Caco-2 (cell line): ENCODE data around the gene FLT1. TPM values are rescaled to one million over a fixed set of nuclear protein-coding genes. Genes with fewer than 3 reads are reported as not detected.

Source experiments
- BruUV-seq: library from RNA; stranded (reverse); fragments of 400-500 nt; replicated peaks from 2 replicates; lab custom pipeline; 2021; lab: Mats Ljungman, UMichigan
- CTCF ChIA-PET: fragments of 300-600 bp; sonication (Branson Sonifier 250); formaldehyde crosslinking; loops from one replicate; lab custom pipeline; 2022; ENCODE audit warnings: antibody characterized with exemption; lab: Charles Lee
- POLR2A ChIA-PET: fragments of 300-600 bp; sonication (Branson Sonifier 250); formaldehyde crosslinking; loops from one replicate; lab custom pipeline; 2022; ENCODE audit warnings: antibody characterized with exemption; lab: Charles Lee
- DNase-seq, 2 experiments: peaks; one replicate each; pipeline versions ENCODE4 v3.0.0 to v3.0.0-alpha.2; 2020 to 2022
- H3K27me3 ChIP-seq: replicated peaks from 2 replicates; pipeline ENCODE4 v1.6.0; 2011; ENCODE audit warnings: low read length; ENCODE audit not compliant: control insufficient read depth, insufficient read depth
- H3K36me3 ChIP-seq: 2 replicates; pipeline ENCODE4 v1.5.1; 2011; ENCODE audit warnings: low read length; ENCODE audit not compliant: control insufficient read depth, insufficient read depth
- H3K4me1 ChIP-seq: fragments of 250-450 bp; sonication (Bioruptor Pico); 2 replicates; pipeline ENCODE4 v1.5.1; 2020; ENCODE audit warnings: mild to moderate bottlenecking
- H3K4me3 ChIP-seq: 2 replicates; pipeline ENCODE4 v1.5.1; 2011; ENCODE audit warnings: low read depth, mild to moderate bottlenecking, control low read depth, low read length
- H3K9me3 ChIP-seq: fragments of 250-450 bp; sonication (Bioruptor Pico); 2 replicates; pipeline ENCODE4 v1.5.1; 2020; ENCODE audit warnings: mild to moderate bottlenecking, moderate library complexity
- H3K27ac Mint-ChIP-seq: one replicate; pipeline ENCODE4 v1.8.0; 2022; ENCODE audit warnings: mixed read lengths; ENCODE audit not compliant: unreplicated experiment
- H3K27me3 Mint-ChIP-seq: one replicate; pipeline ENCODE4 v1.8.0; 2022; ENCODE audit warnings: mixed read lengths; ENCODE audit not compliant: insufficient read depth, unreplicated experiment
- H3K36me3 Mint-ChIP-seq: one replicate; pipeline ENCODE4 v1.8.0; 2022; ENCODE audit warnings: mild to moderate bottlenecking, mixed read lengths; ENCODE audit not compliant: insufficient read depth, unreplicated experiment
- H3K4me1 Mint-ChIP-seq: one replicate; pipeline ENCODE4 v1.8.0; 2022; ENCODE audit warnings: low read depth, mixed read lengths; ENCODE audit not compliant: unreplicated experiment
- H3K4me3 Mint-ChIP-seq: one replicate; pipeline ENCODE4 v1.8.0; 2022; ENCODE audit warnings: mild to moderate bottlenecking, moderate library complexity, mixed read lengths; ENCODE audit not compliant: unreplicated experiment
- H3K9me3 Mint-ChIP-seq: one replicate; pipeline ENCODE4 v1.8.0; 2022; ENCODE audit warnings: mixed read lengths; ENCODE audit not compliant: unreplicated experiment
- CTCF ChIP-seq, 2 experiments: fragments of 200-600 bp in 1 of 2; IDR thresholded peaks; 1 replicate in 1 of 2; 2 replicates in 1 of 2; pipeline versions ENCODE4 v1.5.1 to v1.8.0; 2011 to 2022; ENCODE audit warnings: antibody characterized with exemption in 1 of 2, control low read depth in 1 of 2, inconsistent platforms in 1 of 2, low read depth in 1 of 2, low read length in 1 of 2, mild to moderate bottlenecking in 1 of 2, moderate library complexity in 1 of 2; ENCODE audit not compliant: insufficient read depth in 1 of 2, severe bottlenecking in 1 of 2, unreplicated experiment in 1 of 2
- intact Hi-C: fragments of 100-400 bp; cut with micrococcal nuclease; formaldehyde crosslinking; loops from one replicate; pipeline ENCODE4 v1.10.0; 2022; ENCODE audit not compliant: unreplicated experiment
- total RNA-seq: library from RNA; stranded (reverse); gene quantifications from 2 replicates; pipeline ENCODE4 v1.2.3, GENCODE V29; 2022

The FLT1 gene
- total RNA-seq, 1 experiment from 2014 or later, result 0.66 TPM

GRCh38 chr13:28380319-28380718 is 114.6 kb downstream of the FLT1 start:
- Mint-ChIP-seq H3K27me3 (peaks cover 4% of the 10 kb centered on the region), H3K9me3 (no peaks in the 10 kb centered on the region), H3K4me3 (no peak overlapping the region), H3K36me3 (no peaks in the 10 kb centered on the region), H3K27ac (no peak overlapping the region), H3K4me1 (no peaks in the 10 kb centered on the region)
- TF ChIP-seq CTCF (IDR thresholded peaks at IDR 0.05; ENCODE audit: insufficient read depth in 1 of 2, low read depth in 1 of 2, low read length in 1 of 2, severe bottlenecking in 1 of 2, unreplicated experiment in 1 of 2), result no peak
- H3K27me3 ChIP-seq, result no peaks in the 10 kb centered on the region
- BruUV-seq, result no TSS peak
- ChIA-PET CTCF (no interaction called here), POLR2A (no interaction called here)
- H3K4me3 ChIP-seq, result no peak overlapping the region
- DNase-seq, result no peak
- H3K9me3 ChIP-seq, result no peaks in the 10 kb centered on the region
- intact Hi-C loops, result no loop called here
- no peaks in the 10 kb centered on the region for H3K36me3 ChIP-seq
- H3K4me1 ChIP-seq, result no peaks in the 10 kb centered on the region

- Mint-ChIP-seq H3K9me3 (no peaks in the 10 kb centered on the region), H3K36me3 (no peaks in the 10 kb centered on the region), H3K27ac (no peak overlapping the region), H3K4me1 (no peaks in the 10 kb centered on the region), H3K4me3 (no peak overlapping the region), H3K27me3 (peaks cover 4% of the 10 kb centered on the region)
- no peak for TF ChIP-seq CTCF (IDR thresholded peaks at IDR 0.05; ENCODE audit: insufficient read depth in 1 of 2, low read depth in 1 of 2, low read length in 1 of 2, severe bottlenecking in 1 of 2, unreplicated experiment in 1 of 2)
- Histone ChIP-seq H3K27me3 (no peaks in the 10 kb centered on the region), H3K4me1 (no peaks in the 10 kb centered on the region), H3K36me3 (no peaks in the 10 kb centered on the region), H3K4me3 (no peak overlapping the region), H3K9me3 (no peaks in the 10 kb centered on the region)
- ChIA-PET POLR2A (no interaction called here), CTCF (no interaction called here)
- intact Hi-C loops, result no loop called here
- no TSS peak for BruUV-seq
- DNase-seq, result no peak
Measured at GRCh38 chr13:28379371-28380083, 115.4 kb downstream of the FLT1 start.

GRCh38 chr13:28376604-28377003 is 118.3 kb downstream of the FLT1 start:
- no TSS peak for BruUV-seq
- Histone ChIP-seq H3K9me3 (no peaks in the 10 kb centered on the region), H3K36me3 (no peaks in the 10 kb centered on the region), H3K4me1 (no peaks in the 10 kb centered on the region), H3K27me3 (no peaks in the 10 kb centered on the region), H3K4me3 (no peak overlapping the region)
- Mint-ChIP-seq H3K27me3 (peaks cover 2% of the 10 kb centered on the region), H3K4me1 (peaks cover 5% of the 10 kb centered on the region), H3K27ac (no peak overlapping the region), H3K4me3 (no peak overlapping the region), H3K9me3 (no peaks in the 10 kb centered on the region), H3K36me3 (no peaks in the 10 kb centered on the region)
- CTCF ChIA-PET, result no interaction called here
- intact Hi-C loops, result loop anchor here (2.0 kb wide), 1 partner anchor 260 kb away; no protein-coding TSS in a partner anchor
- POLR2A ChIA-PET, result no interaction called here
- peak; percentile 22 to 26 for TF ChIP-seq CTCF (IDR thresholded peaks at IDR 0.05; ENCODE audit: insufficient read depth in 1 of 2, low read depth in 1 of 2, low read length in 1 of 2, severe bottlenecking in 1 of 2, unreplicated experiment in 1 of 2)
- no peak for DNase-seq
